Measurements from ENCODE around the gene C3orf18. TPM values are rescaled to one million over a fixed set of nuclear protein-coding genes. Genes with fewer than 3 reads are reported as not detected.

C3orf18 gene
- total RNA-seq, result 28.6 and 35.6 TPM in 2 replicates

DNA sequence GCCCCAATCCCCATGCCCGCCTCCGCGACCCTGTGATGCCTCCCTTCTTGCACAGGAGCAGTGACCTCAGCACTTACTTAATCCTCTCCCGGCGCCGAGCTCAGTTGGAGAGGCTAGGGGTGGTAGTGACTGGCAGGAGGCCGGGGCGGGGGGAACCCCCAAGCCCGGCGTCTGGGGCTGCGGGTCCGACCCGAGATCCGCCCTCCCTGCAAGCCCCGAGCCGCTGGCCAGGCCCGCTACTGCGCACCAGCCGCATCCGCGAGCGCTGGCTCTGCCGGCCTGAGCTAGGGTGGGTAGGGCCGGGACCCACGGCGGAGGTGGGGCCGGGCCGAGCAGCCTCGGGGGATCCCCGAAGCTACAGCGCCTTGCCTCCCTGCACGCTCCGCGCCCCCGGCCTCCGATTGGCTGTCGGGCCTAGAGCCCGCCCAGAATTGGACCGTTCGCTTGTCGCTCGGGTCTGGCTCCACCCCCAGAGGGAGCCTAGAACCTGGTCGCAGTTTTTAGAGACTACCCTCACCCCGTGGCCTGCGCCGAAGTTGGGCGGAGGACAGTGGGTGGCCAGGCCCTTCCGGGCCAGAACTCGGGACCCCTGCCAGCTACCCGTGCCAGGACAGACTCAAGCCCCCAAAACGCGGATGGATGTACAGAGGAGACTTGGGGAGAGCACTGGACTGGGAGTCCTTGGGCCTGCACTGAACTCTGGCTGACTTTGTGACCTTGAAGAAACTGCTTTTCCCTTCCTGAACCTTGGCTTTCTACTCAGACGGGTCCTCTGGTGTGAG is at the start of gene C3orf18:
Gene C3orf18 (minus strand): TSS at position 362 of the 782 bp plus-strand sequence. CDS start 2,048 bp downstream, outside the sequence.

DNA sequence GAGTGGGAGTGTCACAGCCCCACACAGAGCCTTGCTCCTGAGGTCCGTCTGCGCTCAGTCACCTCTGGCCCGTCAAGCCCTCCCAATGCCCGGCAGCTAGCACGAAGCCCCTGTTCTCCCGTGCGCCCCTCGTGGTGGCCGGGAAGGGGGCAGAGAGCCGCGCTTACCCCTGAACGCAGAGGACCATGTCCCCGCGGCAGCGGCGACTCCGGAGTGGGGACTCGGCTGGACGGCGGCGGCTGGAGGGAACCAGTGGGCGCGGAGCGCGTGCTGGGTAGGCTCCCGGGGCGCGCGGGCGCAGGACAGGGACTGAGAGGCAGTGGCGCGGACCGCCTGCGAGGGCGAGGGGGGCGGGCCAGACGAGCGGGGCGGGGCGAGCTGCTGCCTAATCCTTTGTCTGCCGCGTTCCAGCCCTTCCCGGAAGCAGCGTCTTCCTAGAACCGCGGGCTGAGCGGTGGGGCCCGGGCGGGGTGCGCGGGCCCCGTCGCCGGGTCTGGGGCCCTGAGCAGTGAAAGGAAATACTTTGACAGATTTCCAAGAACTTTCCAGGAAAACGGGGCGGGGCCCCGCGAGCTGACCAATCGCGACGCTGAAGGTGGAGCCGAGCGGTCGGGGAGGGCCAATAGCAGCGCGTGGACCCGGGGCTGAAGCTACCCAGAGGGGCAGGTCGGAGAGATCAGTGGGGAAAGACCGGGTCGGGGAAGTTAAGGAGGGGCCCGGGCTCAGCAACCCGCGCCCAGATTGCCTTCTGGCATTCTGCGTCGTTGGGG is 44.1 kb upstream of the C3orf18 start, which contains the start of gene CISH:
Gene CISH (minus strand): TSS at position 311 of the 770 bp plus-strand sequence. CDS start 124 bp downstream, at position 187.

DNA sequence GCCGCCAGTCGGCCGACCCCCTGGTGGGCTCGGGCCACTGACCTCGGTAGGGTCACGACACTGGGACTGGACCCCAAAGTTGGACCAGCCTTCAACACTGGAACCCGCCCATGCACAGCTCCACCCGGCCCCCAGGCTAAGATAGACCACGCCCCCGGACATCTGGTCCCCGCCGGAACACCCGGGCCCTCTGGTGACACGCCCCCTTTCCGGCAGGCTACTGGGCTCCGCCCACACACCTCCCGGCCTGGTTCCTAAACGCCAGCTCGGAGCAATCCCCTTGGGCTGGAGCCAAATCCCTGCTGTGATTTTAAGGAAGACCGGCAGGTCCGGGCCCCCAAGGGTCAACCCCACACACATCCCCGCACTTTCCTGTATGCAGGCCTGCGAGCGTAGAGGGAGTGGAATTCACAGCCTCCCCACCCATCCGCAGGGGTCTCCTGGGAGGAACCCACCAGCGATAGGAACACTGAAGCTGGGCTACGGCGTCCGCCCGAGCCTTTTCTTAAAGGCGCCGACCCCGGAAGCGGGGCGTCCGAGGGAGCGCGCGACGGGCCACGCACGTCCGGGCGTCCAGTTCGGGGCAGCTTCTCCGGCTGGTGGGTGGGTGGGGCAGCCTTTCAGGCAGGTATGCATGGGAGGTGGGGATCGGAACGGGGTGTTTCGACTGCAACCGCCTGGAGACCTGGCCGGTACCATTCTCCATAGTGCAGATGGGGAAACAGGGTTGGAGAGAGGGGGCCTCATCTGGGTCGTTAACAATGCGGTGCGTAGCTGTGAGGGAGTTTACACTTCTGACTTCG is 1.6 kb upstream of the C3orf18 start, which contains the start of gene HEMK1:
Gene HEMK1 (plus strand): TSS at position 576 of the 803 bp plus-strand sequence. CDS start 1,583 bp downstream, outside the sequence.

Other genes starting within 250 kb of the C3orf18 start
- 35.0 and 37.5 TPM in 2 replicates for gene HYAL2, start 245.0 kb downstream of the C3orf18 start, total RNA-seq
- gene TUSC2, start 239.5 kb downstream of the C3orf18 start, total RNA-seq, result 13.8 and 15.9 TPM in 2 replicates
- 30.8 and 37.2 TPM in 2 replicates for gene RASSF1, start 226.9 kb downstream of the C3orf18 start, total RNA-seq
- 0.65 and 2.1 TPM in 2 replicates for gene ZMYND10, start 222.0 kb downstream of the C3orf18 start, total RNA-seq
- gene NPRL2, start 217.0 kb downstream of the C3orf18 start, total RNA-seq, result 19.1 TPM in 2 replicates
- gene CYB561D2, start 216.9 kb downstream of the C3orf18 start, total RNA-seq, result 19.1 and 21.9 TPM in 2 replicates
- 70.3 and 75.8 TPM in 2 replicates for gene TMEM115, start 208.2 kb downstream of the C3orf18 start, total RNA-seq
- 0.12 TPM in 1 of 2 replicates, not detected in the other for gene CACNA2D2, start 64.1 kb downstream of the C3orf18 start, total RNA-seq
- 13.3 and 16.6 TPM in 2 replicates for gene HEMK1, start 1.8 kb upstream of the C3orf18 start, total RNA-seq
- 1.3 and 2.3 TPM in 2 replicates for gene CISH, start 44.0 kb upstream of the C3orf18 start, total RNA-seq
- 54.0 and 61.0 TPM in 2 replicates for gene MAPKAPK3, start 49.4 kb upstream of the C3orf18 start, total RNA-seq
- gene DOCK3, start 107.2 kb upstream of the C3orf18 start, total RNA-seq, result 0.16 and 0.24 TPM in 2 replicates

Data from hair follicle dermal papilla cell (primary cell).